ENCODE results near the gene NOL8. TPM values are rescaled to one million over a fixed set of nuclear protein-coding genes. Genes with fewer than 3 reads are reported as not detected.

Gene NOL8
- total and polyA plus RNA-seq, 2 donors from 2014 or later = 10.8 to 32.4 TPM

GRCh38 chr9:92253656-92254055 lies 71.5 kb downstream of the NOL8 start:
- H3K9me3 ChIP-seq (ENCODE audit: control insufficient read depth in 2 of 3, insufficient read depth in 1 of 3, low read length in 3 of 3) = no peaks in the 10 kb centered on the region
- no peak overlapping the region for H3K4me3 ChIP-seq (ENCODE audit: low read length in 3 of 3)
- DNase-seq (no peak), FAIRE-seq (no peak)
- no peak overlapping the region for H3K9ac ChIP-seq (ENCODE audit: low read length in 3 of 3)
- H3K4me1 ChIP-seq (ENCODE audit: control insufficient read depth in 2 of 3, insufficient read depth in 2 of 3, low read depth in 1 of 3, low read length in 3 of 3) = no peaks in the 10 kb centered on the region
- no peak overlapping the region for H3K27ac ChIP-seq (ENCODE audit: low read depth in 2 of 2, low read length in 2 of 2)
- H3K27me3 ChIP-seq (ENCODE audit: control insufficient read depth, insufficient read depth, low read length) = no peaks in the 10 kb centered on the region
- H3K36me3 ChIP-seq (ENCODE audit: control insufficient read depth in 2 of 3, insufficient read depth in 3 of 3, low read length in 3 of 3) = peaks cover 14 to 69% (median 42%) of the 10 kb centered on the region in 3 donors
- intact Hi-C loops (cut with DNase I) = no loop called here
- TF ChIP-seq CTCF (IDR thresholded peaks at IDR 0.05; ENCODE audit: borderline replicate concordance, extremely low read depth, insufficient read depth) = no peak

- Histone ChIP-seq H3K4me1 (ENCODE audit: control insufficient read depth in 2 of 3, insufficient read depth in 2 of 3, low read depth in 1 of 3, low read length in 3 of 3) (peaks cover 0 to 1% (median 0%) of the 10 kb centered on the region in 3 donors), H3K27me3 (ENCODE audit: control insufficient read depth, insufficient read depth, low read length) (no peaks in the 10 kb centered on the region), H3K9me3 (ENCODE audit: control insufficient read depth in 2 of 3, insufficient read depth in 1 of 3, low read length in 3 of 3) (no peaks in the 10 kb centered on the region), H3K27ac (ENCODE audit: low read depth in 2 of 2, low read length in 2 of 2) (peak overlapping the region in 1 of 2 donors; percentile 30), H3K36me3 (ENCODE audit: control insufficient read depth in 2 of 3, insufficient read depth in 3 of 3, low read length in 3 of 3) (peaks cover 24 to 63% (median 48%) of the 10 kb centered on the region in 3 donors), H3K9ac (ENCODE audit: low read length in 3 of 3) (no peak overlapping the region), H3K4me3 (ENCODE audit: low read length in 3 of 3) (no peak overlapping the region)
- intact Hi-C loops (cut with DNase I) = no loop called here
- TF ChIP-seq CTCF (IDR thresholded peaks at IDR 0.05; ENCODE audit: borderline replicate concordance, extremely low read depth, insufficient read depth) = no peak
- DNase-seq (peak in 1 of 5 donors; percentile 19), FAIRE-seq (no peak)
Observed at GRCh38 chr9:92247981-92248380, 77.2 kb downstream of the NOL8 start.

Small RNAs within 50 kb of the gene (microRNA-seq; reads per million reads assigned to microRNA genes)
- 2.0 reads per million for gene MIR3651

Other genes starting within 250 kb of the NOL8 start
- gene SPTLC1, start 209.9 kb downstream of the NOL8 start, total RNA-seq = 72.2 TPM
- 29.4 TPM for gene SPTLC1, start 209.9 kb downstream of the NOL8 start, polyA plus RNA-seq (ENCODE audit: insufficient read depth, low read depth, low replicate concordance)
- gene IARS1, start 31.7 kb downstream of the NOL8 start, total RNA-seq = 98.3 TPM
- 30.7 TPM for gene IARS1, start 31.7 kb downstream of the NOL8 start, polyA plus RNA-seq (ENCODE audit: insufficient read depth, low read depth, low replicate concordance)
- 4.2 TPM for gene CENPP, start 603 bp upstream of the NOL8 start, total RNA-seq
- gene CENPP, start 603 bp upstream of the NOL8 start, polyA plus RNA-seq (ENCODE audit: insufficient read depth, low read depth, low replicate concordance) = 1.2 TPM
- gene OGN, start 79.2 kb upstream of the NOL8 start, total RNA-seq = 3.8 TPM
- 2.0 TPM for gene OGN, start 79.2 kb upstream of the NOL8 start, polyA plus RNA-seq (ENCODE audit: insufficient read depth, low read depth, low replicate concordance)
- 3.2 TPM for gene OMD, start 99.1 kb upstream of the NOL8 start, total RNA-seq
- gene OMD, start 99.1 kb upstream of the NOL8 start, polyA plus RNA-seq (ENCODE audit: insufficient read depth, low read depth, low replicate concordance) = 0.52 TPM
- gene ASPN, start 157.2 kb upstream of the NOL8 start, total RNA-seq = 1.5 TPM
- 3.2 TPM for gene ASPN, start 157.2 kb upstream of the NOL8 start, polyA plus RNA-seq (ENCODE audit: insufficient read depth, low read depth, low replicate concordance)
- gene ECM2, start 210.6 kb upstream of the NOL8 start, total RNA-seq = 7.6 TPM
- gene ECM2, start 210.6 kb upstream of the NOL8 start, polyA plus RNA-seq (ENCODE audit: insufficient read depth, low read depth, low replicate concordance) = 5.5 TPM

Measured in kidney (tissue), 14 donors.